Liver (tissue), 9 donors: Measurements from ENCODE around the gene LCP1. TPM values are rescaled to one million over a fixed set of nuclear protein-coding genes. Genes with fewer than 3 reads are reported as not detected.

Source experiments
- DNase-seq: peaks from one replicate; pipeline ENCODE4 v3.0.0-alpha.2; 2017; ENCODE audit warnings: low spot score
- H3K27ac ChIP-seq, 2 donors: one replicate each; pipeline ENCODE4 v1.7.0; 2013; ENCODE audit warnings: inconsistent platforms in 2 of 2, low read length in 2 of 2, control low read depth in 1 of 2, low read depth in 1 of 2, mild to moderate bottlenecking in 1 of 2
- H3K27me3 ChIP-seq, 4 donors: one replicate each; pipeline versions ENCODE4 v1.6.1 to v1.7.0; 2013; ENCODE audit warnings: low read length in 3 of 4, inconsistent platforms in 1 of 4, mild to moderate bottlenecking in 1 of 4, moderate library complexity in 1 of 4; ENCODE audit not compliant: control insufficient read depth in 4 of 4, insufficient read depth in 4 of 4
- H3K36me3 ChIP-seq, 4 donors: one replicate each; pipeline versions ENCODE4 v1.6.1 to v1.7.0; 2013; ENCODE audit warnings: low read length in 3 of 4, mild to moderate bottlenecking in 3 of 4, low read depth in 1 of 4, moderate library complexity in 1 of 4; ENCODE audit not compliant: control insufficient read depth in 4 of 4, insufficient read depth in 3 of 4
- H3K4me1 ChIP-seq, 4 donors: one replicate each; pipeline versions ENCODE4 v1.6.1 to v1.7.0; 2013; ENCODE audit warnings: low read length in 3 of 4, mild to moderate bottlenecking in 3 of 4, moderate library complexity in 1 of 4; ENCODE audit not compliant: control insufficient read depth in 4 of 4, insufficient read depth in 4 of 4
- H3K4me3 ChIP-seq, 3 donors: one replicate each; pipeline versions ENCODE4 v1.6.1 to v1.7.0; 2013; ENCODE audit warnings: low read length in 3 of 3, control low read depth in 1 of 3, low read depth in 1 of 3, mild to moderate bottlenecking in 1 of 3
- H3K9ac ChIP-seq, 2 donors: one replicate each; pipeline ENCODE4 v1.7.0; 2013; ENCODE audit warnings: low read length in 2 of 2, mild to moderate bottlenecking in 2 of 2, moderate library complexity in 2 of 2, control low read depth in 1 of 2, low read depth in 1 of 2
- H3K9me3 ChIP-seq, 4 donors: one replicate each; pipeline versions ENCODE4 v1.6.1 to v1.7.0; 2013; ENCODE audit warnings: low read length in 3 of 4; ENCODE audit not compliant: control insufficient read depth in 4 of 4
- ATF3 ChIP-seq: IDR thresholded peaks from 2 replicates; pipeline ENCODE4 v1.6.1; 2016; ENCODE audit warnings: antibody characterized with exemption
- CTCF ChIP-seq: fragments of 150-350 bp; IDR thresholded peaks from 2 replicates; pipeline ENCODE4 v1.5.1; 2017; ENCODE audit warnings: improper control_type of control experiment, low read depth, low read length; ENCODE audit not compliant: missing input control
- EGR1 ChIP-seq, 2 donors: IDR thresholded peaks; 2 replicates each; pipeline ENCODE4 v1.6.1; 2016 to 2018; ENCODE audit warnings: antibody characterized with exemption in 2 of 2, low read depth in 2 of 2
- FOXA1 ChIP-seq: IDR thresholded peaks from 2 replicates; pipeline ENCODE4 v1.6.1; 2016; ENCODE audit warnings: antibody characterized with exemption
- FOXA2 ChIP-seq: IDR thresholded peaks from 2 replicates; pipeline ENCODE4 v1.6.1; 2016; ENCODE audit warnings: antibody characterized with exemption
- GABPA ChIP-seq, 2 donors: IDR thresholded peaks in 1 of 2; conservative IDR thresholded peaks in 1 of 2; 2 replicates each; pipeline ENCODE4 v1.6.1; 2016; ENCODE audit warnings: antibody characterized with exemption in 2 of 2, mild to moderate bottlenecking in 1 of 2, moderate library complexity in 1 of 2
- HNF4A ChIP-seq, 2 donors: conservative IDR thresholded peaks; 2 replicates each; pipeline ENCODE4 v1.6.1; 2016; ENCODE audit warnings: antibody characterized with exemption in 2 of 2, mild to moderate bottlenecking in 2 of 2
- HNF4G ChIP-seq: IDR thresholded peaks from 2 replicates; pipeline ENCODE4 v1.6.1; 2016; ENCODE audit warnings: antibody characterized with exemption
- JUND ChIP-seq, 2 donors: IDR thresholded peaks; 2 replicates each; pipeline ENCODE4 v1.6.1; 2016; ENCODE audit warnings: antibody characterized with exemption in 2 of 2
- NR2F2 ChIP-seq: IDR thresholded peaks from 2 replicates; pipeline ENCODE4 v1.6.1; 2016; ENCODE audit warnings: antibody characterized with exemption
- RAD21 ChIP-seq, 2 donors: IDR thresholded peaks; 2 replicates each; pipeline ENCODE4 v1.6.1; 2016; ENCODE audit warnings: antibody characterized with exemption in 2 of 2, mild to moderate bottlenecking in 2 of 2
- REST ChIP-seq: IDR thresholded peaks from 2 replicates; pipeline ENCODE4 v1.6.1; 2016; ENCODE audit warnings: antibody characterized with exemption, mild to moderate bottlenecking
- RXRA ChIP-seq, 2 donors: IDR thresholded peaks; 2 replicates each; pipeline ENCODE4 v1.6.1; 2017 to 2018; ENCODE audit warnings: antibody characterized with exemption in 2 of 2, mild to moderate bottlenecking in 1 of 2
- SP1 ChIP-seq: IDR thresholded peaks from 2 replicates; pipeline ENCODE4 v1.6.1; 2018; ENCODE audit warnings: antibody characterized with exemption, mild to moderate bottlenecking
- TAF1 ChIP-seq: conservative IDR thresholded peaks from 2 replicates; pipeline ENCODE4 v1.6.1; 2016; ENCODE audit warnings: antibody characterized with exemption, mild to moderate bottlenecking
- YY1 ChIP-seq: IDR thresholded peaks from 2 replicates; pipeline ENCODE4 v1.6.1; 2016; ENCODE audit warnings: antibody characterized with exemption, mild to moderate bottlenecking
- ZBTB33 ChIP-seq: IDR thresholded peaks from 2 replicates; pipeline ENCODE4 v1.6.1; 2016; ENCODE audit warnings: antibody characterized with exemption
- WGBS: extraction: QIAGEN DNeasy Blood & Tissue Kit; methylation state at CpG from one replicate; pipeline ENCODE4 v1.1.7; 2013; 5-methylcytosine and 5-hydroxymethylcytosine counted together
- polyA plus RNA-seq, 2 donors: library from polyadenylated mRNA; stranded (reverse) in 1 of 2; unstranded in 1 of 2; fragments of 200-250 nt in 1 of 2; fragments of >200 nt in 1 of 2; fragmentation: Nextera tagmentation in 1 of 2; extraction: Ambion mirVana in 1 of 2; gene quantifications; one replicate each; pipeline versions ENCODE4 v1.2.1 to v1.2.3, GENCODE V29; 2013 to 2015
- total RNA-seq, 2 donors: library from RNA; depleted of rRNA; stranded (reverse); fragments of >200 nt; gene quantifications; one replicate each; pipeline ENCODE4 v1.2.3, GENCODE V29; 2014
- TF ChIP-seq, protein P1 (sequence below): IDR thresholded peaks from 2 replicates; pipeline ENCODE4 v1.6.1; 2016; ENCODE audit warnings: antibody characterized with exemption
- donor health status: healthy.
- donor health status: healthy.
- donor health status: healthy.
- donor health status: healthy.
- donor health status: healthy.

LCP1 gene
- total and polyA plus RNA-seq, 4 donors, result 12.6 to 90.6 (median 36.0) TPM

GRCh38 chr13:46122304-46122703 lies 59.7 kb downstream of the LCP1 start:
- WGBS, result 52% methylated on average over 7 of the region's 7 CpGs
- Histone ChIP-seq H3K9me3 (no peaks in the 10 kb centered on the region), H3K27me3 (no peaks in the 10 kb centered on the region), H3K4me1 (peaks cover 6 to 61% (median 43%) of the 10 kb centered on the region in 4 donors), H3K36me3 (no peaks in the 10 kb centered on the region), H3K27ac (peak overlapping the region; percentile 90 to 94), H3K4me3 (peak overlapping the region in 2 of 3 donors; percentile 30 to 59), H3K9ac (peak overlapping the region in 1 of 2 donors; percentile 63)
- TF ChIP-seq TAF1, result no peak
- TF ChIP-seq NR2F2, result no peak
- TF ChIP-seq RXRA (IDR thresholded peaks at IDR 0.05), result no peak
- TF ChIP-seq CTCF, result no peak
- TF ChIP-seq GABPA (IDR thresholded peaks at IDR 0.05 in 1 of 2, conservative IDR thresholded peaks at IDR 0.05 in 1 of 2), result no peak
- no peak for TF ChIP-seq REST
- no peak for TF ChIP-seq JUND (IDR thresholded peaks at IDR 0.05)
- TF ChIP-seq EGR1 (IDR thresholded peaks at IDR 0.05; ENCODE audit: low read depth in 2 of 2), result no peak
- TF ChIP-seq FOXA2, result no peak
- no peak for TF ChIP-seq YY1
- TF ChIP-seq ZBTB33, result no peak
- TF ChIP-seq FOXA1, result no peak
- no peak for TF ChIP-seq RAD21 (IDR thresholded peaks at IDR 0.05)
- DNase-seq, result no peak

- DNase-seq, result no peak
- peaks cover 6 to 55% (median 37%) of the 10 kb centered on the region in 4 donors for H3K4me1 ChIP-seq
- no peaks in the 10 kb centered on the region for H3K9me3 ChIP-seq
- H3K27me3 ChIP-seq, result no peaks in the 10 kb centered on the region
- TF ChIP-seq TAF1 (no peak), RXRA (IDR thresholded peaks at IDR 0.05) (peak; percentile 27 to 38), ZBTB33 (no peak), HNF4A (conservative IDR thresholded peaks at IDR 0.05) (peak in 1 of 2 donors; percentile 39), HNF4G (no peak), NR2F2 (no peak), GABPA (IDR thresholded peaks at IDR 0.05 in 1 of 2, conservative IDR thresholded peaks at IDR 0.05 in 1 of 2) (no peak), YY1 (peak; percentile 39), SP1 (peak; percentile 38), FOXA1 (no peak), ATF3 (no peak), RAD21 (IDR thresholded peaks at IDR 0.05) (peak in 1 of 2 donors; percentile 42)
- TF ChIP-seq, protein P1, sequence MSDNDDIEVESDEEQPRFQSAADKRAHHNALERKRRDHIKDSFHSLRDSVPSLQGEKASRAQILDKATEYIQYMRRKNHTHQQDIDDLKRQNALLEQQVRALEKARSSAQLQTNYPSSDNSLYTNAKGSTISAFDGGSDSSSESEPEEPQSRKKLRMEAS, result peak; percentile 16
- H3K4me3 ChIP-seq, result peak overlapping the region in 2 of 3 donors; percentile 30 to 59
- H3K36me3 ChIP-seq, result no peaks in the 10 kb centered on the region
- peak overlapping the region in 1 of 2 donors; percentile 46 for H3K9ac ChIP-seq
- 47% methylated on average over 4 of the region's 4 CpGs for WGBS
- peak overlapping the region; percentile 90 to 94 for H3K27ac ChIP-seq
These were observed 60.3 kb downstream of the LCP1 start for GRCh38 chr13:46121597-46122163.
